Measurements from ENCODE around the gene GGA1. TPM values are rescaled to one million over a fixed set of nuclear protein-coding genes. Genes with fewer than 3 reads are reported as not detected.

The GGA1 gene
- total RNA-seq, 2 donors from 2014 or later: 17.7 to 29.0 TPM

GRCh38 chr22:37672920-37673455, 64.4 kb downstream of the GGA1 start:
- H3K27ac ChIP-seq: peak overlapping the region in 1 of 2 donors; percentile 93
- H3K36me3 ChIP-seq: peaks cover 4% of the 10 kb centered on the region
- no peak overlapping the region for H3K4me3 ChIP-seq
- no peak for DNase-seq (ENCODE audit: low spot score)
- no peaks in the 10 kb centered on the region for H3K9me3 ChIP-seq
- TF ChIP-seq CTCF (IDR thresholded peaks at IDR 0.05): no peak
- H3K4me1 ChIP-seq: peaks cover 0 to 41% of the 10 kb centered on the region in 2 donors
- no peaks in the 10 kb centered on the region for H3K27me3 ChIP-seq

GRCh38 chr22:37674248-37674647, 65.6 kb downstream of the GGA1 start:
- no peak for TF ChIP-seq CTCF (IDR thresholded peaks at IDR 0.05)
- no peak for DNase-seq (ENCODE audit: low spot score)
- H3K9me3 ChIP-seq: no peaks in the 10 kb centered on the region
- H3K27ac ChIP-seq: peak overlapping the region; percentile 93 to 94
- H3K36me3 ChIP-seq: peaks cover 13% of the 10 kb centered on the region
- H3K27me3 ChIP-seq: no peaks in the 10 kb centered on the region
- peaks cover 0 to 47% of the 10 kb centered on the region in 2 donors for H3K4me1 ChIP-seq
- H3K4me3 ChIP-seq: no peak overlapping the region

- DNase-seq (ENCODE audit: low spot score): peak; percentile 98
- peak in 1 of 2 donors; percentile 60 for TF ChIP-seq CTCF (IDR thresholded peaks at IDR 0.05)
- Histone ChIP-seq H3K9me3 (no peaks in the 10 kb centered on the region), H3K4me1 (peaks cover 0 to 47% of the 10 kb centered on the region in 2 donors), H3K36me3 (peaks cover 21% of the 10 kb centered on the region), H3K27ac (peak within 1 kb of the TSS; percentile 93 to 94), H3K4me3 (peak within 1 kb of the TSS; percentile 47 to 67), H3K27me3 (no peaks in the 10 kb centered on the region)
Measured at GRCh38 chr22:37674951-37675929, 66.6 kb downstream of the GGA1 start, which contains the start of gene LGALS1. Gene LGALS1 (plus strand): TSS chr22:37675636. CDS start chr22:37675703, 67 bp downstream.

- no peak for TF ChIP-seq CTCF (IDR thresholded peaks at IDR 0.05)
- peak overlapping the region; percentile 93 to 94 for H3K27ac ChIP-seq
- H3K4me3 ChIP-seq: peak overlapping the region; percentile 47 to 67
- H3K4me1 ChIP-seq: peaks cover 0 to 50% of the 10 kb centered on the region in 2 donors
- DNase-seq (ENCODE audit: low spot score): no peak
- no peaks in the 10 kb centered on the region for H3K9me3 ChIP-seq
- no peaks in the 10 kb centered on the region for H3K27me3 ChIP-seq
- H3K36me3 ChIP-seq: peaks cover 21% of the 10 kb centered on the region
Measured at GRCh38 chr22:37675930-37676735, 67.5 kb downstream of the GGA1 start.

- H3K27ac ChIP-seq: peak overlapping the region; percentile 93 to 94
- peaks cover 0 to 57% of the 10 kb centered on the region in 2 donors for H3K4me1 ChIP-seq
- no peaks in the 10 kb centered on the region for H3K27me3 ChIP-seq
Measured at GRCh38 chr22:37676736-37677492, 68.3 kb downstream of the GGA1 start.

More at GRCh38 chr22:37676736-37677492, 68.3 kb downstream of the GGA1 start:
- DNase-seq (ENCODE audit: low spot score): peak; percentile 92
- H3K4me3 ChIP-seq: peak overlapping the region; percentile 47 to 67
- peaks cover 21% of the 10 kb centered on the region for H3K36me3 ChIP-seq
- H3K9me3 ChIP-seq: no peaks in the 10 kb centered on the region
- TF ChIP-seq CTCF (IDR thresholded peaks at IDR 0.05): no peak
